HG02610 (cell line): ENCODE measurements around the gene RHOJ.
"Not testable (repeated sequence)": the region's sequence is repeated elsewhere in the genome, so short reads cannot be mapped to it uniquely, and the experiment has no call there.

Experiments
- ATAC-seq: cut with Tn5 transposase; IDR thresholded peaks from one replicate; pipeline ENCODE4 v1.9.1; 2021; ENCODE audit warnings: mild to moderate bottlenecking, moderate library complexity; ENCODE audit not compliant: unreplicated experiment

Gene RHOJ

DNA sequence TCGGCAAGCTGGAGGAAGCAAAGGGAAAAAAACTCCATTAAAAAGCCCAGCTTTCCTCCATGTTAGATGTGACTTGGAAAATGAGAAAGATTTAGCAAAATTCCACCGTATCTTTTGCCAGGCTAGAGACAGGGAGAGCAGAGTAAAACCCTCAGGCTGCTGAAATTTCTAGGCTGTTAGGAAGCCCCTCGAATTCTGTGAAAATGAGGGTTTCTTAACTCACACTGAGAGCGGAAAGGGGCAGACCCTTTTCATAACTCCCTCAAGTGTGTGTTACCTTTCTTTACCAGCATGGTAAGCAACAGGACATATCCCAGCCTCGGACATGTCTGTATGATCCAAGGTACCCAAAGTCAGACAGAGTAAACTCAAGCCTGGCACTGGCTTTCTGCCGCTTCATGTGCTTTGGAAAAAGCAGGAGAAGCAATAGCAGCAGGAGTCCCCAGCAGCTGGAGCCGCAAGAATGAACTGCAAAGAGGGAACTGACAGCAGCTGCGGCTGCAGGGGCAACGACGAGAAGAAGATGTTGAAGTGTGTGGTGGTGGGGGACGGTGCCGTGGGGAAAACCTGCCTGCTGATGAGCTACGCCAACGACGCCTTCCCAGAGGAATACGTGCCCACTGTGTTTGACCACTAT is at the start of gene RHOJ:
Gene RHOJ (plus strand): TSS at position 37 of the 637 bp plus-strand sequence. CDS start 427 bp downstream, at position 464.
- no peak for ATAC-seq

DNA sequence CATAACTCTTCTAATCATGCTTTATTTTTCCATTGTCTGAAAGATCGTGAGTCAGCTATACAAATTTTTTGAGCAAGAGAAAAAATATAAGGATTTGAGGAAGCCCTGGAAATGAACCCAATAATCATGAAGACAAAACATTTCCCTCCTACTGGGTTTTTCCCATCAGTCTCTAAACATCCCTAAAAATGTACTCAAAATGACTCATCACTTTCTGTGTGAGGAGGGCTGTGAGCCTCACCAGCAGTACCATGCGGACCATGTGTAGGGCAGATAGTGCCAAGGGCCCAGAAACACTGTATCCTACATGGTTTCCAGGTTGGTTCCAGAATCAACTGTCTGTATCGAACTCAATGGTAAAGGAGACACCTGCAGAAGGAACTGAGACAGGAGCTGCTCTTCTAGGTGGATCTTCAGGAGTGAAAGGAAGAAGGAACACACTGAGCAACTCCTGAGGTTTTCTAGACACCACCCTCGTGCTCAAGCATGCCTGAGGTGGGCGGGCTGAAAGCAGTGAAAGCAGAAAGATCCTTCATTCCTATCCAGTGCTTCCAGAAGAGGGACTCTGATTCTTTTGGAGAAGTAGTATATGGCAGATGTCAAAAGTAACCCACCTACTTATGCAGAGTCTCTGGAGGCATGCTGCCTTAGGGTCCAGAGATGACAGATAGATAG is 48.6 kb upstream of the RHOJ start:
- no peak for ATAC-seq

DNA sequence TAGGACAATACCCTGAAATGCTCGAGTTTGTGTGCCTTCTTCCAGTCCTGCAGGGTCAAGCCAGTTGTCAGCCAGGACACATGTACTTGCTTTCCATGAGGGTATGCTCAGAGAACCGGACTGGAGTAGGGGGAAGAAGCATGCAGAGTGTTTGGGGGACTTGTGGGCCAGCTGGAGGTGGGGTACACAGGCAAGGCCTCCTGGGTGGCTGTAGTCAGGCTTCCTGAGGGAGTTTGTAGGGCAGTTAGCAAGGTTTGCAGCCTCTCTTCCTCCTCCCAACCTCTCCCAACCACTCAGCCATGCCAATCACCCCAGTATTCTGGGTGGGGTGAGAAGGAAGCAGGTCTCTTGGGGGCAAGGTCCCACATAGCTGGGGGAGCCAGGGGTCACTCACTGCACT is 47.0 kb upstream of the RHOJ start:
- ATAC-seq: no peak

DNA sequence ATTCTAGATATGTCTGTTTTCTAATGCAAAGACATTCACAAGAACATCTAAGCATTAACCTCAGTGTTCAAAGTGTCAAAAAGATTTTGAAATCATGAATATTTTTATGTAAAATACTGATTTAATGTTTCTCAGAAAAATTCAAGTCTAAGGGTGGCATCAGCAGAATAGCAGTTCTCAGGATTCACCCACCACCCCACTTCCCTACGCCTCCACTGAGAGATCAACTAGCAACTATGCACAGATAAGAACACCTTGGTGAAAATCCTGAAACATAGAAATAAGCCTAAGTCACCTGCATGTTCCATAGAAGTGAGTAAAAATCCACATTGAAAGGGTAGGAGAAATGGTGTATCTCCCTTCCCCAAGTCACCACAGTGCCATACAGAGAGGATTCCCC is 40.9 kb upstream of the RHOJ start:
- no peak for ATAC-seq

DNA sequence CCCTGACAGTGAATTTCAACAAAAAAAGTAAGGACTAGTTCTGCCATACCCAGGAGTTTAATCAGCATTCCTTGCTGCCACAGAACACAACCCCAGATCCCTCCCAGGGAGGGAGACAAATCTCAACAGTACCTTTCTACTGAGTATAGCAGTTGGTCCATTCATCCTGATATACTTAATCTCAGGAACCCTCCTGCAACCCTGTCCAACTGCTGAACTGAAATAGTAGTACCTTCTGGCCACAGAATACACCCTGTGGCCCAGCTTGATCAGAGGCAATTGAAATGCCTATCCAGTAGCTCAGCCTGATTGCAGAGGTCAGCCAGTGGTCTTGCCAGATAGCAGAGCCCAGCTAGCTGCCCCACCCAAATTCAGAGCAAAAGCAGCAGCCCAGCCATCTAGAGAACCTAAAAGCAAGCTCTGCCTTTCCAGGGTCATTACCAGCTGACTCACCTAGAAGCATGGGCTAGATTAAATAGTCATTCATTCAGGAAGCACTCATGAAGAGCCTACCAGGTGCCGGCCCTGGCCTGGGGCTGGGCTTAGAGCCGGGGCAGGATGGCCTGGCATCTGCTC is 40.0 kb upstream of the RHOJ start:
- no peak for ATAC-seq

DNA sequence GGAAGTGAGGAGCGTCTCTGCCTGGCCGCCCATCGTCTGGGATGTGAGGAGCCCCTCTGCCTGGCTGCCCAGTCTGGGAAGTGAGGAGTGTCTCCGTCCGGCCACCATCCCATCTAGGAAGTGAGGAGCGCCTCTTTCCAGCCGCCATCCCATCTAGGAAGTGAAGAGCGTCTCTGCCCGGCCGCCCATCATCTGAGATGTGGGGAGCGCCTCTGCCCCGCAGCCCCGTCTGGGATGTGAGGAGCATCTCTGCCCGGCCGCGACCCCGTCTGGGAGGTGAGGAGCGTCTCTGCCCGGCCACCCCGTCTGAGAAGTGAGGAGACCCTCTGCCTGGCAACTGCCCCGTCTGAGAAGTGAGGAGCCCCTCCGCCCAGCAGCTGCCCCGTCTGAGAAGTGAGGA is 39.0 kb upstream of the RHOJ start:
- not testable (repeated sequence) for ATAC-seq

DNA sequence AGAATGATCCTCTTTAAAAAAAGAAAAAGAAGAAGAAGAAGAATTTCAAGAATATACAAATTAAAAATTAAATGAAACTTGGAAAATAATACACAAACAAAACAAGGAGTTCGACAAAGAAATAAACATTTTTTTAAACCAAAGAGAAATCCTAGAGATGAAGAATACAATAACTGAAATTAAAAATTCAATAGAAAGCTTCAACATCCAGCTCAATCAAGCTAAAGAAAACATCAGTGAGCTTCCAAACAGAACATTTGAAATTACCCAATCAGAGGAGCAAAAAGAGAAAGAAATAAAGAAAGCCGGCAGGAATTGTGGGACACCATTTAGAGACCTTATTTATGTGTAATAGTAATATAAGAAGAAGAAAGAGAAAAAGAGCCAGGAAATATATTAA is 37.2 kb upstream of the RHOJ start:
- no peak for ATAC-seq

DNA sequence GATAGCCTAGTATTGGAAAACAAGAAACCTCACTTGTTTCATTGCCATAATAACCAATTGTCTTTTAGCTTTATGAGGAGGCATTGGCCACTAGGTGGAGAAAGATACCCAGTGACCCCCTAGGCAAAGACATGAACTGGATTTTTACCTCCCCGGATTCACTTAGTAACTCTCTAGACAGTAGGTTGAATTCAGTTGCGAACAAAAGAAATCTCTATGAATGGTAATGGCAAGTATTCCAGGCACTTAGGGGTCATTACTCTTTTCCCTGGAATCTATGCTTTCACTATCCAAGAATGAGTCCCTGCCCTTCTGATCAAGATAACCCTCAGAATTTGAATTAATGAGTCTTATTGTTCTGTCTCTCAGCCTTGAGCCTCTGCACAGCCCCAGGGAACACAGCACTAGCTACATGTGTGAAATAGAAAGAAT is 29.5 kb upstream of the RHOJ start:
- ATAC-seq: no peak

DNA sequence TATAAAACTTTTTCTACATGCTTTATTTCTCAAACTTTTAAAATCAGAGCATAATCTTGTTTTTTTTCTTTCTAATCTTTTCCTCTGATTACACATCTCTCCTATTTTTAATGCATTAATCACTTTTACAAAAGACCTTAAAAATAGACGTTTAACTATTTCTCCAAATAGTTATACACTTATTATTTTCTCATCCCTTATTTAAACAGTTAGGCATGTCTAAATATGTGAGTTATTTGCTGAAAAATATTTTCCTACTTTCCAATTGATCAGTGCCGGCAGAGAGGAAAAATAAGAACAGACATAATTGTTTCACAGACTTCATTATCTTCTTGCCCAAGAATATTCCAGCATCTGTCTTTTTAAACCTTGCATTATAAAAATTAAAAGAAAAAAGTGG is 28.7 kb upstream of the RHOJ start:
- no peak for ATAC-seq

DNA sequence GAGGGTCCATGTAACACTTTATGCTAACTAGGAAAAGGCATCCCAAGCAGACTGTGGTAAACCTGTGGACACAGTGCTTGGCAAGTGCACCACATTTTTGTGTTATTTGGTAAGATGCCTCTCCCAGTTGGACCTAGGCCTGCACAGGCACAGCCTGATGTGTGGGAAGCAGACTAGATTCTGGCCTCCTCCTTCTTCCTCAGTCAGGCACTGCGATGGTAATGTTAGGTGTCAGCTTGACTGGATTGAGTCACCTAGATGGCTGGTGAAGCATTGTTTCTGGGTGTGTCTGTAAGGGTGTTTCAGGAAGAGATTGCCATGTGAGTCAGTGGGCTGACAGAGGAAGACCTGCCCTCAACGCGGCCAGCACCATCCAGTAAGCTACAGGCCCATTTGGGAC is 25.3 kb upstream of the RHOJ start:
- no peak for ATAC-seq

DNA sequence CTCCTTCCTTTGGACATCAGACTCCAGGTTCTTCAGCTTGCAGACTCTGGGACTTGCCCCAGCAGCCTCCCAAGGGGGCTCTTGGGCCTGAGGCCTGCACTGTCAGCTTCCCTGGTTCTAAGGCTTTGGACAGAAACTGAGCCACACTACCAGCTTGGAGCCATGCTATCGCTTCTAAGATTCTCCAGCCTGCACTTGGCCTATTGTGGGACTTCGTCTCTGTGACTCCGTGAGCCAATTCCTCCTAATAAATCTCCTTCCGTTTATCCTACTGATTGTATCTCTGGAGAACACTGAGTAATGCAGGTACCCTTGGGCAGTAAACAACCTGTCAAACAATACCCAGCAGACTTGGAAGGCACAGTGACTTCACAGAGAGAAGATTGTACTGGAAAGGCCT is 24.9 kb upstream of the RHOJ start:
- ATAC-seq: no peak

DNA sequence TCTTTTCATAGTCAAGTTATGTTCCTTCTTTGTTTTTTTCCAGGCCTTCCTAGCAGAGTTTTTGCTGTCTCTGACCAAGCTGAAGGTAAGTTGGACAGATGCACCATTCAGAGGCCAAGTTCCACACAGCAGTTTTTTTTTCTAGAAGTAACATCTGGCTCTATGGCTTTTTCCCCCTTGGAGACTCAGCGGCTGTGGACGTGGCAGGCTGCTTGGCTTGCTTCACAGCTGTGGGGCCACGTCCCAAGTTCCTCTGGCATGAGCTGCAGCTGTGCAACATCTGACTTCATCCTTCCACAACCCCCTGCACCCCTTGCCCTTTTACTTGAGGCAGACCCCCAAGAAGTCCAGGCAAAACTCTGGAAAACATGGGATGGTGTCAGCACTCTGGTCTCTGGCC is 24.2 kb upstream of the RHOJ start:
- ATAC-seq: no peak

DNA sequence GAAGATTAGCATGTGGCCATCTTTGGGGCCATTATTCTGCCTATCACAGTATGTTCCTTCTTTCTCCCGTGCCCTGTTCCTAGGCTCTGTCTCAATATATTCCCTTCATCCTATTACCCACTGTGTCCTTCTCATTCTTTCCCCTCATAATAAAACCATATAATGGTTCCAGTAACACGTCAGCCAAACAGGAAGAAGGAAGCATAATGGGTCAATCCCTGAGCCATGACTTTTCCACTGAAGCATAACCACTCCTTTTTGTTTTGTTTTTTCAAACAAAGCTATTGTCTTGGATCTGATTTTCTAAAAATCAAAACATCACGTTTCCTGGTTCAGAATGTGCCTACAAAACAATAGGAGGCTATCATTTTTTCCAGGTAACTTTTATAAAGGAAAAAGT is 21.3 kb upstream of the RHOJ start:
- no peak for ATAC-seq

DNA sequence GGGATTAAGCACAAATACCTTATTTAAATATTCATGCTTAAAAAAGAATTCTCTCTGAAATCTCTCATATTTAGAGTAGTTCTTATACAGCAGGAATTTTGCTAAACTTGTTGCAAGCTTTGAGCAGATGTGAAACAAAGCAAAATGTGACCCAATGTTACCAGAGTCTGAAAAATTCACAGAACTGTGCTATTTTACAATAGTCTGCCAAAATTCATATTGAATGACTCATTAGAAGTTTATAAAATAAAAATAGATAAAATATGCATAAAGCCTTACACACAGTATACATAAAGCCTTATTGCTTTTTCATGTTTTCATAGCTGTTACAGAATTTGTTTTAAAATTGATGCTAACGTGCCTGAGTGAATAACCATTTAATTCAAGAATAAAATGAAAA is 17.8 kb upstream of the RHOJ start:
- ATAC-seq: no peak

DNA sequence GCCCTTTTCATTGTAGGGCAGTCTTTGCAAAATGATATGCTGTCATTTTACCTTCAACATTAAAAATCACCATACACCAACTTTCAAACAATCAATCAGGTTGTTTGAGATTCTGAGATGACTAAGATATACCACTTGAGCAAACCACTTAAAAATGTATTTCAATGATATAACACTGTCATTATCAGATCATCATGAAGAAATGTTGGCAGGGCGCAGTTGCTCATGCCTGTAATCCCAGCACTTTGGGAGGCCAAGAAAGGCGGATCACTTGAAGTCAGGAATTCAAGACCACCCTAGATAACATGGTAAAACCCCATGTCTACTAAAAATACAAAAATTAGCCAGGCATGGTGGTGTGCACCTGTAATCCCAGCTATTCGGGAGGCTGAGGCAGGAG is 13.0 kb upstream of the RHOJ start:
- ATAC-seq: no peak

DNA sequence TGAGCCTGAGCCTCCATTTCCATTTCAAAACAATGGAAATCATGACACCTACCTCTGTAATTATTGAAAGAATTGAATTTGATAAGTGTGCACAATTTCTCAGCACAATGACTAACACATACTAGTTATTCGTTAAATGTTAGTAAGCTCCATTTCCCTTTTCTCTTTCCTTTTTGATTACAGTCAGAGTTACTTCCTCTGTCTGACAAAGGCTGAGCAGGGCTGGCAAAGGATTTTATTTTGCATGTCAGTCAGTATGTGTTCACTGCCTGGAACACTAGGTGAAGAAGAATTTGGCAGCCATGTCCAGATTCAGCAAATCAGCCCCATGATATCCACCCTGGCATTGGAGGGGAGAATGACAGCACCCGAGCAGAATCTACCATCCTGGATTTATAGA is 12.2 kb upstream of the RHOJ start:
- no peak for ATAC-seq

DNA sequence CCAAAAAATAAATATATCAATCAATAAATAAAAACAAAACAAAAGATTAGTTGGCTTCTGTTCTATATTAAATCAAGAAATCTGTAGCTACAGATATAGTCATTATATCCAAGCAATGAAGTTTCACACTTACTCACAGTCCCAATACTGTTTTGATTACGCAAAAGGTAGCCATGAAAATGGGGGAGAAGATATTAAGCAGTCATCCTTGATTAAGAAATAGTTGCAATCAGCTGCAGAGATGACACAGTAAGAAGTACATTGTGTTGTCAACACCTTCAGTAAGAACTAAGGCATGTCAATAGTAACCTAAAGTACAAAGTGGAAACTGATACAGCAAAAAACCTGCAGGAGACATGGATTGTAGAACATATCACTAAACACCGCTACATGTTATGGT is 11.0 kb upstream of the RHOJ start:
- no peak for ATAC-seq

DNA sequence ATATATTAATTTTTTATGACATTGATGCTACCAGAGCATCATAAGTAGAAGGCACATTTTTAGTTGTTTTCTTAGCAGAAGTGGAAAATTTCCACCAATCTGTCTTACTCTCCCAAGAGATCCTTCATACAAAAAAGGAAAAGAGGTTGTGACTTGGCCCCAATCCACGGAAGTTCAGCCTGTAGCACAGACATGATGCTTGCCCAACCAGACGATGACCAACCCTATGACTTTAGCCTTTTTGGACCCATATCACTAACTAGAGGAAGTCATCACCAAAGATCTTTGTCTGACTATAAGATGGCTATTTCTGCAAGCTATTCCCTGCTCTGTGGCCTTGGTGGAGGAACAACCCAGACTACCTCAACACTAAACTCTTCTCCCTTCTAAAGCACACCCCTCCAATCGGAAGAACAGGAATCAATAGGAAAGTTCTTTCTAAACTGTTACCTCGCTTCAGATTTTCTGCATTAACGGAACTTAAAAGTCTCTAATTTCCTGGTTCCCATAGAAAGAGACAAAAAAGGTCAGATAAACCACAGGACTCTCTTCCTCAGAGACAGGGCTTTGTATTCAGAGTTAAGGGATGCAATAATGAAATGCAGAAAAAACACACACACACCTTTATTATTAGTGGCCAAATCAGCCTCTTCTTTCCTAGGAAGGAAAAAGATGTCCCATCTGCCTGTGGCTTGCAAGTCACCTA is 4.1 kb upstream of the RHOJ start:
- no peak for ATAC-seq

DNA sequence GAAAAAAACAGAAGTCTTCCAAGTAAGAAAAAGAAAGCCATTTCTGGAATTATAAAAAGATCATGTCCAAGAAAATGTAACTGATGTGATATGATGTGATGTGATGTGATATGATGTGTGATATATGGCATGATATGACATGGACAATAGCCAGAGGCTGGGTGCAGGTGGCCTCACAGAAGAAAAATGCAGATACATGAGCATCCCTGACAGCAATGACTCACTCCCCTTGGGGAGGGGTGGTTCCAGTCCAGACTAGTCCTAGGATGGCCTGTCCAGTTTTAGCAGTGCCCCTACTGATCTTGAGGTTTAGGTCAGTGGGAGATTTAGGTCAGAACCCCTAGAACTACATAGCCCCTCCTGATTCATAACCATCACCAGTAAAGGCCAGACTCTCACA is 3.5 kb upstream of the RHOJ start:
- no peak for ATAC-seq

DNA sequence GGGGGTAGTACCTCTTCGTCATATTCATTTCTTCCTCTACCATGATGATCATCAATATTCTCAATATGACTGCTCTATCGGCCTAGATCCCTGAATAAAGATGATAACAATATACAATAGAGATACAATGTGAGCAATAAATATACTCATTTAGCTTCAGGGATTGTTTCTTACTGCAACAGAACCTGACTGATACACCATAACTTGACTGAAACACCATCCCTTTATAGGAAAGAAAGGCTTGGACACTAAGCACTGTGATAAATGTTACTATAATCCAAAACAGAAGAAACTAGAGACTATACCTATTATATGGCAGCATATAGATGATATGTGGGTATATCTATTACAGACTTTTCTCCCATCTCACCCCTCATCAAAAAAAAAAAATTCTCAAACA is 1.2 kb upstream of the RHOJ start:
- no peak for ATAC-seq

DNA sequence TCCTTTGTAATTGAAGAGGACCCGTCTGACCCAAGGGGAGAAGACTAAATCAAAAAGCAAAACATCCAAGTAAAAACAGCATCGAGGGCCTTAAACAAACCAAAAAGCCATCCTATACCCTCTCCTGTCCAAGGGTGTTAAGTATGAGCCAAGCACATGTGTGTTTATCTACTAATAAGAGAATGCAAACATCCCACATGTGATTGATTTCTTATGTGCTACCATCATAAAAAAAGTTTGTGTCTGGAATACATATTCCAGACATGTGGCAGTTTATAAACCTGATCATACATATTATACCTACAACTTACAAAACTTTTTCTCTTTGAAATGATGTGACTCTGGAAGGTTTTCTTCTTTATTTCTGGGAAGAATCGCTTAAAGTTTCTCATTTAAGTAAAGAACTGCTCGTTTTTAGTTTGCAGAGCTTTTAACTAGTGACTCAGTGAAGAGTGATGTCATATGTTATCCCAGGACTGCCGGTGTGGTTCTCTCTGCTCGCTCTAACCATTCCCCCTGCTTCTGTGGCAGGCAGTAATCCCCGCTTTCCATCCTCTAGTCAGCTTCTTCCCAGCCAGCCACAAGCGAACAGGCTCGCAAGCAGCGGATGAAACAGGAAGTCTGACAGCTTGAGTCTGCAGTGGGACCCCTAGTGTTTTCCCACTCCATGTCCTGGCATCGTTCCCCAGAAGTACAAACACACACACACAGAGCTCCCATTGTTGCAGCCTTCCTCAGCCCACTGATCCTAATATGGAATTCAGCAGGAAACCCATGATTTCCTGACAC is 431 bp upstream of the RHOJ start:
- no peak for ATAC-seq
